ENCODE results near the gene GET3.
"Not testable (repeated sequence)": the region's sequence is repeated elsewhere in the genome, so short reads cannot be mapped to it uniquely, and the experiment has no call there.

The GET3 gene

DNA sequence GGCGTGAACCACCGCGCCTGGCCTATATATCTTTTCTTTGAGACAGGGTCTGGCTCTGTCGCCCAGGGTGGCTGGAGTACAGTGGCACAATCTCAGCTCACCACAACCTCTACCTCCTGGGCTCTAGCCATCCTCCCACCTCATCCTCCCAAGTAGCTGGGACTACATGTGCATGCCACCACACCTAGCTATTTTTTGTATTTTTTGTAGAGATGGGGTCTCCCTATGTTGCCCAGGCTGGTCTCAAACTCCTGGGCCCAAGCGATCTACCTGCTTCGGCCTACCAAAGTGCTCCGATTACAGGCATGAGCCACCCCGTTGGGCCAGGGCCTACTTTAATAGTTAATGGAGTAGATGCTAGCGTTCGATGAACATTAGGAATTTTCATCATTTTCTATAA lies 17.0 kb upstream of the GET3 start:
- DNase-seq, result no peak

DNA sequence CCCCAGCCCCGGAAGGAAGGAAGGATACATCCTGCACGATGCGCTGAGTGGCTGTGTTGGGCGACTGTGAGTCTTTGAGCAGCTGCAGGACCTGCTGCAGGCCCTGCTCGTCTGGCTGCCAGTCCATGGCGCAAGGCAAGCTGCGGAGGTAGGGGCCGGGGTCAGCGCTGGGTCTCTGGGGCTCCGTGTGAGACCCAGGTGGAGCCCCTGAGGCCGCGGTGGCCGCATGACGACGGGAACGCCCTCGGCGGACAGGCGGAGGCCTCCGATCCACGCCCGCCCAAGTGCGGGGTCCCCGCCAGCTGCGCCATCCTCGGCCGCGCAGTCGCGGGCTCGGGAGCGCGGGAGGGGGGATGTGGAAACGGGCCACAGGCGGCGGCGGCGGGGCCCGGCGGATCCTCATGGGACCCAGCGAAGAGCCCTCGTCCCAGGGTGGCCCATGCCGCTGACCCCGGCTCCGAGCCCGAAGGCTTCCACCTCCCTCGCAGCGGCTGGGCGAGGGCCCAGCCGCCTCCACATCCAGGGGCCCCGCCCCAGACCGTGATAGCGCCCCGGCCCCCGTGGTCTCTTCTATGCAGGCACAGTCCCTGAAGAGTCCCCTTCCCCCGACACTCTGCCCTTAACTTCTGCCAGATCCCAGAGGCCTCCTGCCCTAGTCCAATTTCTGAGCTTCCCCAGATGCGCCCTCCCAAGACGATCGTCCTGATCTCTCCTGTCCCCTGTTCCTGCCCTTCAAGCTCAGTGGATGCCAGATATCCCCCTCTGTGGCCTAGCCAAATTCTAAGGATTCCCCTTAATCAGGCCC lies 16.2 kb upstream of the GET3 start:
- no peak for DNase-seq

DNA sequence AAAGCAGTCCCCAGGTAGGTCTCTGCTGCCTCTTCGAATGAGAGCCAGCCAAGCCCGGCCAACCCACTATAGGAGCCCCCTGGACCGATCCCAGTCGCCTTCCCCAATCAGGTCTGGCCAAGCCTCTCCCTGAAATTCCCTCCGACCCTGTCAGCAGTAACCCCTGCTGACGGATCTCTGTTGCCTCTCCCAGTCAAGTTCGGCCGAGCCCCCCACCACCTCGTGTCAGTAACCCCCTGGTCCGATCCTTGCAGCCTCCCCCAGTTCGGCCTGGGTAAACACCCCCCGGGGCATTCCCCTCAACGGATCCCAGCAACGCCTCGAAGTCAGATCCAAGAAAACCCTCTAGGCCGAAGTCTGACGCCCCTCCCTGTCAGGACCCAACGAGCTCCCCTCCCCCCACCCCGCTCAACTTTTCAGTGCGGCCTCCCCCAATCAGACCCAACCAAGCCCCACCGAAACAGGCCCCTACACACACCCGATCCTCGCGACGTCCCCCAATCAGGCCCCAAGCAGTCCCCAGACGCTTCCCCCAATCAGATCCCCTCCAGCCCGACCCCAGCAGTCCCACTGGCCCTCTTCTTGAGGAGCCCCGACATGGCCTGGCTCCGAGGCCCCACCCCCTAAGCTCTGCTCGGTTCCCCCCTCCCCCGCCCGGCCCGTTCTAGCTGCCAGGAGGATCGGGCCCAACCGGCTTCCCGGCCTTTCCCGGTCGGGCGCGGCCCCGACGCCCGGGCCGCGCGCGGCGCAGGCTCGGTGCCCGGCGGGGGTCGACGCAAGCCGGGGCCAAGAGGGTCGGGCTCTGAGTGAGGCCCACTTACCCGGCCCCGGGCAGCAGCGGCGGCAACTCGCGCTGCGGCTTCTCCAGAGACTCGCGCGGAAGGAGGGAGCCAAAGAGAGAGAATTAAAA lies 15.4 kb upstream of the GET3 start:
- DNase-seq, result peak; percentile 53 to 67

DNA sequence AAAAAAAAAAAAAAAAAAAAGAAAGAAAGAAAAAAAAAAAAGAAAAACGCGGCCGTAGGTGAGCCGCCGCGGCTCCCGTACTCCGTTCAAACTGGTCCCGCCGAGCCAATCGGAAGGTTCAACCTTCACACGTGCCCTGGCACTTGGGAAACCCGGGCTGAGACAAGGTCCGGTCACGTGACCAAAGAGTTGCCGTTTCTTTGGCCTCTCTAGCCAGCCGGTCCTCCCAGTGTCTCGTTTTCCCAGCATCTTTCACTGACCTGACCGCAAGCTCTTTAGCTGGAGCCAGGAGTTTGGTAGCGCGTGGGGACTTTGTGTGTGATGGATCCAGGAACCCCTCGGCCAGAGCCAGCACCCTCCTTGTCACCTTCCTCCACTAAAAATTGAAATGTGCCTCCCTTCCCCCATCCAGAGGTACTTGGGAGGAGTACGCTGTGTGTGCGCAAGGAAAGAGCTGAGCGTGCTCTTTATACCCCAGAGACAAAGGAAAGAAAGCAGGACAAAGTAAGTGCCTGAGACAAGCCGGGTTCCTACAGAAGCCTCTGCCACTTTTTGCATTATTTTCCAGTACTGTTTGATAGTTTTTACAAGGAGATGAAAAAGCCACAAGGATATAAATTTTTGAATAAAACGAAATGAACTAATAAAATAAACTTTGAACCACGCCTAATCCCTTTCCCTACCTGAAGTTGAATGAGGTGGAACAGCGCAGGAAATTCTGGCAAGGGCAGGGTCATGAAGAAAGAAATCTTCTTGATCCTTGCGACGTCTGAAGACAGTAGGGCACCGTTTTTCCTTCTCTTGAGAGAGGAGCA lies 14.5 kb upstream of the GET3 start:
- DNase-seq, result peak; percentile 97

DNA sequence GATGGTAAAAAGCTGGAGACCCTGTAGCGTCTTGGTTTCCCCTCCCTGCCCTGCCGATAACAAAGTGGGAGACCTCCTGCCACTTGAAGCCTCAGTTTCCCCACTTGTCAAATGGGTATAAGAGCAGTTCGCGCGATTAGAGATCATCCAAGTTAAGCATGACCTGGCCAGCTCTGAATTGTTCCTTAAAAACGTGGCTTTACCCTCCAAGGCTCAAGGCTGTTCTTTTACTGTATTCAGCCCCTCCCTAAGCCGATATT lies 14.0 kb upstream of the GET3 start:
- no peak for DNase-seq

DNA sequence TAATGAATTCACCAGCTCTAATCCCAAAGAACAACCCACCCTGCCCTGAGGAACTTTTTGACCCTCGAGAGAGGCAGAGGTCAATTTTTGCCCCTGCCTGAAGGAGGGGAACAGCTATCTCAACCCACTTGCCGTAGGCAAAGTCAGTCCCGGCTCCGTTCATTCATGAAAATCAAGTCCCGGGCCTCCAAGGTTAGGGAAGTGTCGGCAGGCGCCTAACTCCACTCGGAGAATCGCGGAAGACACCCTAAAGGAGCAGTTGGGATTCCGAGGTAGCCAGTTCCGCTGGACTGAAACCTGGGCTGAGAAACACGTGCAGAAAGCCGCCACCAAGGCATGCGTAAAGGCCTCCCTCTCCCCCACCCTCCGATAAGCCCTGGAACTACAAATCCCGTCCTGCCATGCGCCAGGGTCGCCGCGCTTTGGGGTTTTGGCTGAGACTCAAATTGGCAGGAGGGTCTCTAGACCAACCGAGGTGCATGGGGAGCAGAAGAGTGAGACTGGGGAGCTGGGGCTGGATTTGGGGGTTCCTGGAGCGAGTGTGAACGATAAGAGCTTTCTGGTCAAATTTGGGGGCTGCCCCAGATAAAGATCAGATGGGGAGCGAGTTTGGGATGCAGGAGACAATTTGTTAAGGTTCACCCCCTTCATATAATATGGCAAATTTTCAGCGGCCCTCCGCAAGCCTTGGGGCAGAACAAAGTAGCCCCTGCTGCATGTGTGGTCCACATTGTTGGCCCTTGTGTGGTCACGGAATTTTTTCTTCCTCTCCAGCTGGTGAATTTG lies 13.5 kb upstream of the GET3 start, which contains the start of gene TNPO2:
Gene TNPO2, minus strand, starts transcription at position 292 of the 786 bp plus-strand sequence. CDS start 2,955 bp downstream, outside the sequence.
- peak; percentile 61 to 68 for DNase-seq

DNA sequence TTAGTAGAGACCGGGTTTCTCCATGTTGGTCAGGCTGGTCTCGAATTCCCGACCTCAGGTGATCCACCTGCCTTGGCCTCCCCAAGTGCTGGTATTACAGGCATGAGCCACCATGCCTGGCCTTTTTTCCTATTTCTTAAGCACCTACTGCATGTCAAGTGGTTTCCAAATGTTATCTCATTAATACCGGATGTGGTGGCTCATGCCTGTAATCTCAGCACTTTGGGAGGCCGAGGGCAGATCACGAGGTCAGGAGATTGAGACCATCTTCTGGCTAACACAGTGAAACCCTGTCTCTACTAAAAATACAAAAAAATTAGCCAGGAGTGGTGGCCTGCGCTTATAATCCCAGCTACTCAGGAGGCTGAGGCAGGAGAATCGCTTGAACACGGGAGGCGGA lies 11.7 kb upstream of the GET3 start:
- not testable (repeated sequence) for DNase-seq

DNA sequence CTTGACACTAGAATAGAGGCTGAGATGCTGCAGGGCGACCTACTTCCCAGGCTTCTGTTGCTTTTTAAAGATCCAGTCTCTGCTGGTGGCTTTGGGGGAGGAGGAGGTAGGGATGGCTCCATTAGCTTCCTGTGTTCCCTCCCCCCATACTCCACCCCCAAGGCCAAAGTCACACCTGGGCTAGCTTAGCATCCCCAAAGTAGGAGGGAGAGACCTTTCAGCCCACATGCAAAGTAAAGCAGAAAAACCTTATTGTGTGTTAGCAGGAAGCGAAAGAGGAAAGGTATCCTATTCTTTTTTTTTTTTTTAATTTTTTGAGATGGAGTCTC lies 10.3 kb upstream of the GET3 start:
- DNase-seq, result no peak

DNA sequence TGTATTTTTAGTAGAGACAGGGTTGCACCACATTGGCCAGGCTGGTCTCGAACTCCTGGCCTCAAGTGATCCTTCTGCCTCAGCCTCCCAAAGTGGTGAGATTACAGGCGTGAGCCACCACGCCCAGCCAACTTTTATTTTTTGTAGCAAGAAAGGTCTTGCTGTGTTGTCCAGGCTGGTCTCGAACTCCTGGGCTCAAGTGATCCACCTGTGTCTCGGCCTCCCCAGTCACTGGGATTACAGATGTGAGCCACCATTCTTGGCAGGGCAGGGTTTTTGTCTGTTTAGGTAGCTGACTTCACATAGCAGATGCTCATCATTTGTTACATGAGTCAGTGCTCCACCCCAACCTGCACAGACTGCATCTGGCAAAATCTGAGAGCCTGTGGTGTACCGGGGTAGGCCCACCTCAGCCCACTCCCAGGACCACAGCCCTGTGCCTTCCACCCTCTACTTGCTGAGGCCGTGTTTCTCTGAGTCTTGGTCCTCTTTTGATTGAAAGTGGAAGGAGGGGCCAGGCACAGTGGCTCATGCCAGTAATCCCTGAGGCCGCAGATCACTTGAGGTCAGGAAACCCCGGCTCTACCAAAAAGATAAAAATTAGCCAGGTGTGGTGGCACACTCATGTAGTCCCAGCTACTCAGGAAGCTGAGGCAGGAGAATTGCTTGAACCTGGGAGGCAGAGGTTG lies 9.4 kb upstream of the GET3 start:
- DNase-seq, result no peak

DNA sequence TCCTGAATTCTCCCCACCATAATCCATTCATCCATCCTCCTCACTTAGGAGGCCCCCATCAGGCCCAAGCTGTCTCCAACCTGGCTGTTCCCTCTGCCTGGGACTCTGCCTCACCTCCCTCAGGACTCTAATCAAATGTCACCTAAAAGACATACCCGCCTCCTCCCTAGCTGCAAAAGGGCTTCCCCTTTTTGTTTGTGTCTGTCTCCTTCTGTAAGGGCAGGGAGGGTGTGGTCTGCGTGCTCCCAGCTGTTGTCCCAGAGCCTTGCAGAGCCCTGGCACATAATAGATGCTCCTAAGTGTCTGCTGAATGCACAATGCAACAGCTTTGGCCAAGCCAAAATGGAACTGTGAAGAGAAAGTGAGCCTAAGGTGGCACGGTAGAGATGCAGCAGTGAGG lies 7.2 kb upstream of the GET3 start:
- no peak for DNase-seq

DNA sequence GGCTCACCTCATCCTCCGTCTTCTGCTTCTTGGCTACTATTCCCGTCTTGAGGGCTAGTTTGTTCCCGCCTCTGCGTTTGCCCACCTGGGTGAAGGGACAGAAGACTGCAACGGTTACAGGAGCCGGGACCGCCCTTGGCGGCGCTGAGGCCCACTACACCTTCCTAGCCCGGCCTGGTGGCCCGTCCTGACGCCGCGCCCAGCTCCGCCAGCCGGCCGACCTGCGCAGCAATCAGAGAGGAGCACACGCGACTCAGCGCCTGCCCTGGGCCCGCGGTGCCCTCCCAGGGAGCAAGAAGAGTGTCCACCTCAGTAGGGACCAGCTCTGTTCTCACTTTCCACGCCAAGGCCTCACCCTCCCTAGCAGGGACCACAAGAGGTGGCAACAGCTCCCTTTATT lies 6.0 kb upstream of the GET3 start:
- DNase-seq, result no peak

DNA sequence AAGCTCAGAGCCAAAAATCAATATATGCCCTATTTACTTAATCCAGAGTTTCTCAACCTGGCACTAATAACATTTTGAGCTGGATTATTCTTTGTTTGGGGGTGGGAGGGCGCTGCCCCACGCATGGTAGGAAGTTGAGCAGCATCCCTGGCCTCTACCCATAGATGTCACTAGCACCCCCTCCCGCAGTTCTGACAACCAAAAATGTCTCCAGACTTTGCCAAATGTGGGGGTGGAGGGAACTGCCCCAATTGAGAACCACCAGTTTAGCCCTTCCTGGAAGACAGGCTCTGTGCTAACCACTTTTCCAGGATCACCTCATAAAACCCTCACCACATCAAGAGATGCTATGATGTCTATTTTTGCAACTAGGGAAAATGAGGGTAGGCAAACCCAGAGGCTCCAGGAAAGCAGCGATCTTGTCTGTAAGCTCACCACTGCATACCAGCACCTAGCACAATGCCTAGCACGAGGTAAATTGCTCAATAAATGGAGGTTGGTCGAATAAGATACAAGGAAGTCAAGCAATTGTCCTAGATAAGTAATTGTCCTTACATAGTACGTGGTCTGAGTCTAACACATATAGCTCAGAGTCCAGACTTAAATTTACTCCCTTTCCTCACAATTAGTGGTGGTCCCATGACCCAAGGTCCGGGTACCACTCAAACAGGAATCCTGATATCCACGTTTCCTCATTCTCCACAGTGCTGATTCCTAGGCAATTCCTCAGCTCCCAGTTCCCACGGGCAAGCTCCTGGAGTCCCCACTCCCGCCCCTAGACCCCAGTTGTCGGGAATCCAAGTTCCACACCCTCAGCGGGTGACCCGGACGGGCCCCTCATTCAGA lies 3.7 kb upstream of the GET3 start:
- DNase-seq, result peak; percentile 39 to 51

DNA sequence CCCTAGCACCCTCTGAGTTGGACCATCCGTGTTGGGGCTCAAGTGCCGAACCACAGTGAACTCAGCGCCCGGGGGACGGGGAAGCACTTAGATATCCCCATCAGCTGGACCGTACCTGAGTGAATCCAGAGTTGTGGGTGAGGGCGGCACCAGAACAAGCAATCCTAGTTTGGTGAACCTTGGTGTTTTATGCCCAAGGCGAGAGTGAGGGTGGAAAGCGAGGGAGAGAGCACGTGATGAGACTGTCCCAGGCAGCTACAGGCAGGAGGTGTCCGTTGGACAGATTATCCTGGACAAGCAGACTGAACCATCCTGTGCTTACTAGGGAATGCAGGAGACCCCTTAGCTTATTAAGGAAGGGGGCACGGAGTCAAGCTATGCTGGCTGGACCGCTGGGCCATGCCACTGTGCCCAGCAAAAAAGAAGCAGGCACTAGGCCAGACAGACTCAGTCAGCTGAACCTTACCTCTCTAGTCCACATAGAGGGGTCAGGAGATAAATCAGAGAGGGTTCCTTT lies 596 bp downstream of the GET3 start:
- DNase-seq, result no peak

DNA sequence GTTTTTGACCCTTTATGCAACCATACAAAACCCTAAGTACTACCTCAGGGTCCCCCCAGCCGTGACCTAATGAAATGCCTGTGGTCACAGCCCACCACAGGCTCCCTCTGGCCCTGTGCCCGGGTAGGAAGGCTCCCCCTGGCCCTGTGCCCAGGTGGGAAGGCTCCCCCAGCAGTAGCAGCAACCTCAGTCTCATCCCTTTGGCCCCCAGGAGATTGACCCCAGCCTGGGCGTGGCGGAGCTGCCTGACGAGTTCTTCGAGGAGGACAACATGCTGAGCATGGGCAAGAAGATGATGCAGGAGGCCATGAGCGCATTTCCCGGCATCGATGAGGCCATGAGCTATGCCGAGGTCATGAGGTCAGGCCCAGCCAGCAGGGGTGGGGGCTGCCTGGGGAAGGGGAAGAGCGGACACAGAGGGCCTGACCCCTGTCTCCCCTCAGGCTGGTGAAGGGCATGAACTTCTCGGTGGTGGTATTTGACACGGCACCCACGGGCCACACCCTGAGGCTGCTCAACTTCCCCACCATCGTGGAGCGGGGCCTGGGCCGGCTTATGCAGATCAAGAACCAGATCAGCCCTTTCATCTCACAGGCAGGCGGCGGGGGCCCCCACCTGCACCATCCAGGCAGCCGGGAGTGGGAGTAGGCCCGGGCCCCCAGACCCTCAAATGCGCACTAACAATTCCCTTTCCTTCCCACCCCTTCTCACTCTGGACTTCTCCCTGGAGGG lies 8.0 kb downstream of the GET3 start:
- no peak for DNase-seq

DNA sequence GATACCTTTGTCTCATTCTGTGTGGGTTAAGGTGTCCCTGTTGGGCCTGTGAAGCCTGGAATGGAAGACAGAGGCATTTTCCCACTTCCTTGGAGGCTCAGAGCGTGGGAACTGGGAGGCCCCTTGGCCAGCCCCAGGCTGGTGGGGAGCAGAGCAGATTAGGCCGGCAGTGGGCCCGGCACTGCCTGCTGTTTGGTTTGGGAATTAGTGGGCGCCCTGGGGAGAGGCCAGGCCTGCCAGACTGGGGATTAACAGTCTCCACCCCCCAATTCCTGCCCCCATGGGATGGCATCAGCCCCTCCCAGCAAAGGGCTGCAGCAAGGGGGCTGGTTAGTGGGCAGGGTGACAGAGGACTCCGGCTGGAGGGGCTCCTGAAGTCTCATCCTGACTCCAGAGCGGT lies 11.2 kb downstream of the GET3 start:
- no peak for DNase-seq

DNA sequence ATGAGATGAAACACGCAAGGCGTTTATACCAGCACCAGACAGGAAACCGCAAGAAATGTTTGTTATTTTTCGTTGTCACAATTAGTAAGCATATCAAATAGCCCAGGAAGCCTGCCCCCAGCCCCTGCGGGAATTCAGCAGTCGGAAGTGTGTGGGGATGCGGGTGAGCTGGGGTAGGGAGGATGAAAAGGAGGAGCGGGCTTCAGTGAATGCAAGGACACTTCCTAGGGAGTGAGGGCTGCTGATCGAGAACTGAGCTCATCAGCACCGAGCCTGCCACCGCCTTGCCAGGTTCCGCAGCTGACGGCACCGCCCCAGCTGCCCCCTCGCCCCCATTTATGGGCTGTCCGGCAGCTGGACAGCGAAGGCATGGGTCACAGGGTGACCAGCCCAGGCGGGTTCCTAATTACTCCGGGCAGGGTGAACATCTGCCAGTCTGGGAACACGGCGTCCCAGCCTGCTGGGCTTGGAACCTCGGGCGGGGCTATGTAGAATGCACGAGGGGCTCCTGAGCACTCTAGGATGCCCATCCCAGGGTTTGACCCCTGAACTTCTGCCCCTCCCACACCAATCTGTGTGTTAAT lies 12.7 kb downstream of the GET3 start:
- DNase-seq, result no peak

DNA sequence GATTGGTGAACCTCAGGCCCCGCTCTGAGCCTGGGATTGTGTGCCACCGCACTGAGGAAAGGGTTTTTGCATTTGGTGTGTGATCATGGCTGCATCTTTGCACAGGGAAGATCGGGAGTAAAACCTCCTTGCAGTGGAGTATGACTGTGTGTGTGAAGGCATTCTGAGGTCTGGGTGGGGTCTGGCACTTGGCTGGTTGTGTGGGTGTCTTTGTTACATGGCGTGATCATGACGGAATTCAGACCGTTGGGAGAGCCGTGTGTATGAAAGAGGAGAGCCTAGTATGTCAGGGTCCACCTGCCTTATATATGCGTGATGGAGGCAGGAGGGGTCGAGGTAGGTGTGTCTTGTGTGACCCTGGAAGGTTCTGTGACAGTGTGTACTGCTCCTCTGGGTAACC lies 13.6 kb downstream of the GET3 start:
- DNase-seq, result no peak

DNA sequence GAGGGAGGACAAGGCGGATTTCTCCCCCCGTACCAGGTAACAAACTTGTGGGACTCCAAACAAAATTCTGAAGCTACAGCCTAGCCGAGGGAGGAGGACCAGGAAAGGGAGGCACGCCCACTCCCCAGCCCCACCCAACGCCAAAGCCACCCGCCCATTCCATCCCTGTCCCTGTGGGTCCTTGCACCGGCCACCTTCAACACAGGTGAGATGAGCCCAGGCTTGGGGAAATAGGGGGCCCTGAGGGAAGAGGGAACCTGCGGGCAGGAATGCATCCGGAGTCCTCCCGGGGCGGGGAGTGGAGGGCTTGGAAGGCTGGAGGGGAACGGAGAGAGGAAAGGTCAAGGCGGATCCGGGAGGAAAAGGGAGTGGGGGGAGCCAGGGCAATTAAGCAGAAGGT lies 14.3 kb downstream of the GET3 start, which contains the start of gene BEST2:
Gene BEST2, plus strand, starts transcription at position 157 of the 400 bp plus-strand sequence. CDS start 802 bp downstream, outside the sequence.
- DNase-seq, result no peak

DNA sequence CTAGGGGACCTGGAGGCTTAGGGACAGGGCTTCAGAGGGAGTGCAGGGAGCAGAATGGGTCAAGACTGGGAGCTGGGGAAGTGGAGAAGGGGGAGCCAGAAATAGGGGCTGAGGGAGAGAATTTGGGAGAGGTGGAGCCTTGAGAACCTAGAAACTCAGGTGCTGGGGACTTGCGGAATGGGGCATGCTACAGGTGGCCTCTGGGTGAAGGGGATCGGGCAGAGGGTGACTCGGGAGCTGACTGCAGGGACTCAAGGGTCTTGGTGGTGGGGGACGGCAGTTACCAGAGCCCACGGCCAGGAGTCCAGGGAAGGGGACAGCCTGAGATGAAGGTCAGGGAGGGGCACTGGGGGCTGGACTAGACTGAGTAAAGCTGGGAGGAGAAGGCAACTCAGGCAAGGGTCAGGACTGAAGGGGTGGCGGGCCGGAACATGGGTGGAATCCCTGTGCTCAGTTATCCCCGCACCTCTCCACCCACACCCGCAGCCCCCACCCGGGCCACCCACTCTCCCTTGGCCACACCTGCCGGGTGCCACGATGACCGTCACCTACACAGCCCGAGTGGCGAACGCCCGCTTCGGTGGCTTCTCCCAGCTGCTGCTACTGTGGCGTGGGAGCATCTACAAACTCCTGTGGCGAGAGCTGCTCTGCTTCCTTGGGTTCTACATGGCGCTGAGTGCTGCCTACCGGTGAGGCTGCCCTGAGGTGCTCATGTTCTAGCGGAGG lies 14.9 kb downstream of the GET3 start:
- DNase-seq, result no peak

Measured in CD4-positive, alpha-beta T cell treated with Interleukin-1 beta for 1 hour (primary cell).